GM10266 (cell line): ENCODE data around the gene LSM3.

Source experiments
- DNase-seq: peaks from one replicate; pipeline ENCODE4 v3.0.0; 2012; ENCODE audit errors: extremely low spot score
- TF ChIP-seq, protein P1 (sequence below): IDR thresholded peaks from 2 replicates; pipeline ENCODE4 v1.5.1; 2012; ENCODE audit warnings: mild to moderate bottlenecking, low read depth; ENCODE audit not compliant: control insufficient read depth, insufficient read depth; ENCODE audit errors: missing control alignments

The LSM3 gene

DNA sequence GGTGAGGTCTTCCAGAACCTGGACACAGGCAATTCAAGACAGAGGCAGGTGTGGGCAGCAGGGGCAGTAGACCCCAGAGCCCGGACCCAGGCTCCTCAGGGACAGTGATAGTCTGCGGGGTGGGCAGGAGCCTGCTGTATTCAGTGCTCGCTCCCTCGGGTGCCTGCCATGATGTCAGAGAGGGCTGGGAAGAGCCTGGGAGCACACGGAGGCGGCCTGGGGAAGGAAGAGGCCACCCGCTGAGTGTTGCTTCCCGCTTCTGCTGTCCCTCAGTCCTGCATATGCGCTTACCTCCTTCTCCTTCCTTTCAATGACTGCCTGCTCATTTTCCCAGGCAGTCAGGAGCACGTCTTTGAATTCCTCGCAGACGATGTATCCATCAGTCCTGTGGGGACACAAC lies 31.0 kb upstream of the LSM3 start:
- no peak for DNase-seq
- TF ChIP-seq, protein P1, sequence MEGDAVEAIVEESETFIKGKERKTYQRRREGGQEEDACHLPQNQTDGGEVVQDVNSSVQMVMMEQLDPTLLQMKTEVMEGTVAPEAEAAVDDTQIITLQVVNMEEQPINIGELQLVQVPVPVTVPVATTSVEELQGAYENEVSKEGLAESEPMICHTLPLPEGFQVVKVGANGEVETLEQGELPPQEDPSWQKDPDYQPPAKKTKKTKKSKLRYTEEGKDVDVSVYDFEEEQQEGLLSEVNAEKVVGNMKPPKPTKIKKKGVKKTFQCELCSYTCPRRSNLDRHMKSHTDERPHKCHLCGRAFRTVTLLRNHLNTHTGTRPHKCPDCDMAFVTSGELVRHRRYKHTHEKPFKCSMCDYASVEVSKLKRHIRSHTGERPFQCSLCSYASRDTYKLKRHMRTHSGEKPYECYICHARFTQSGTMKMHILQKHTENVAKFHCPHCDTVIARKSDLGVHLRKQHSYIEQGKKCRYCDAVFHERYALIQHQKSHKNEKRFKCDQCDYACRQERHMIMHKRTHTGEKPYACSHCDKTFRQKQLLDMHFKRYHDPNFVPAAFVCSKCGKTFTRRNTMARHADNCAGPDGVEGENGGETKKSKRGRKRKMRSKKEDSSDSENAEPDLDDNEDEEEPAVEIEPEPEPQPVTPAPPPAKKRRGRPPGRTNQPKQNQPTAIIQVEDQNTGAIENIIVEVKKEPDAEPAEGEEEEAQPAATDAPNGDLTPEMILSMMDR = no peak

DNA sequence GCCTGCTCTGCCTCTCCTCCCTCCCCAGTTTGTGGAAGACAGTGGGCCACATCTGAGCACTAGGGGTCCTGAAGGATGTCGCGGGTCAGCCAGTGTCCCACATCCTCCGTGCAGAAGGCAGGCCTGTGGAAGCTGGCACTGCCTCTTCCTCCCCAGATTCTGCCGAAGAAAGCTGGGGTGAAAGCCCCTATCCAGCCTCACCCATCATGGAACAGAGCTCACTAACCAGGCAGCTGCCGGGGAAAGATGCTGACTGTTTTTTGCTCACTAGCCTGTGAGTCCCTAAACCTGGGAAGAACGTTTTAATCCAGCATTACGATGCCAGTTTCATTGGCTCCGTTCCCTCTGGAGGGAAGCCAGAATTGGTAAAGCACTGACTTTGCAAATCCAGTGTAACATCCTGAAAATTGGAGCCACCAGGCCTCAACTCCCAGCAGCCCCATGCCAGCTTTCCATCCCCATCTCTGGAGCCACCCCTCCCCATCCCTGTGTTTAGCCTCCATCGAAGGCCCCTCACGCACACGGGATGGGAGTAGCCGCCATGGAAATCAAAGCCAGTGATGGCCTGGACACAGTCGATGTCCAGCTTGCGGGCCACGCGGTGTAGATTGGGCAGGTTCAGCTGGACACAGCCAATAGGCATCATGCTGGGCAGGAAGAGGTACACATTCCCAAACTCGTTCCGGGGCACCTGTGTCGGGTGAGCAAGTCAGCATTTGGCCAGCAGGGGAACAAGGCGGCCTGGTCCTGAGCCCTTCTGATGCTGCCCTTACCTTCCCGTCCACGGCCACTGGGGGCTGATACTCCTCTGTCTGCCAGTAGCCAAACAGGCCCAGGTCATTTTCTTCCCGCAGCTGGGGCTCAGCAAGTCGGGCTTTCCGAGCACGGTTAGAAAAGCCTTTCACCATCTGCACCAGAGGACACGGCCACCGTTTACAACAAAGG lies 30.3 kb upstream of the LSM3 start:
- no peak for DNase-seq
- TF ChIP-seq, protein P1 = no peak

- TF ChIP-seq, protein P1 = no peak
- no peak for DNase-seq
These were observed 28.5 kb upstream of the LSM3 start for GRCh38 chr3:14150078-14150477.

DNA sequence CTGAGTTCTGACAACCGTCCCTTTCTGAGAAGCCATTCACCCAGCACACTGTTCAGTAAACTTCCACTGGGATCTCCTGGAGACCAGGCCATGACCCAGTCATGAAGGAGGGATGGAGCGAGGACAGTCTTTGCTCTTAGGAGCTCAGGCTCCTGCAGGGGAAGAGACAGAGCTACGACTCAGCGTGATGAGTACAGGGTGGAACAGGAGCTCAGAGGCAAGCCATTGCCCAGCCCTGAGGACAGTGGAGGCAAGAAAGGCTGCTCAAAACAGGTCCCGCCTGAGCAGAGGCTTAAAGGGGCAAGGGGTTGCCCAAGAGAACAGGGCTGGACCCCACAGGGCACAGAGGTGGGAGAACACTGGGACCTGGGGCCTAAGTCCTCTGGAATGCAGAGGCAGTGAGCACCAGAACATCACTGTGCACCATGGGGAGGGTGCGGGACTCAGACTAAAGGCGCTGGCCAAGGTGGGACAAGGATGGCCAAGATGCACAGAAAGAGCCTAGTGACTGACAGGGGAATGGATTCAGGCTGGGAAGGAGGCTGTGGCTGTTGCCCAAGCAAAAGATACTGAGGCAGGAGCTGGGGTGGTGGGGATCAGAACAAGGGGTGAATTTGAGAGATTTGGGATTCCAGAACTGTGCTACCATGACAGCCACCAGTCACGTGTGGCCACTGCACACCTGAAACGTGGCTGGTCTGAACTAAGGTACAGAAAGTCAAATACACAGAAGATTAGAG lies 28.0 kb upstream of the LSM3 start:
- TF ChIP-seq, protein P1 = no peak

GRCh38 chr3:14151471-14152083 lies 27.0 kb upstream of the LSM3 start:
- DNase-seq = no peak
- TF ChIP-seq, protein P1 = no peak

More for the DNA sequence above, 28.0 kb upstream of the LSM3 start:
- DNase-seq = no peak

GRCh38 chr3:14152233-14152962 lies 26.2 kb upstream of the LSM3 start:
- no peak for DNase-seq
- TF ChIP-seq, protein P1 = peak; percentile 8
